HG03342 (cell line): ENCODE results near the gene DOLK.
A peak's percentile ranks its signal among the peaks of the same experiment; 100 is the strongest.
"Not testable (repeated sequence)": the region's sequence is repeated elsewhere in the genome, so short reads cannot be mapped to it uniquely, and the experiment has no call there.

Source experiments
- ATAC-seq: cut with Tn5 transposase; IDR thresholded peaks from one replicate; pipeline ENCODE4 v1.9.1; 2021; ENCODE audit warnings: mild to moderate bottlenecking, moderate library complexity; ENCODE audit not compliant: unreplicated experiment

The DOLK gene

GRCh38 chr9:128947527-128948301 lies at the start of gene DOLK, which contains the start of gene NUP188:
DOLK (minus strand) TSS chr9:128947603; CDS start chr9:128947303, 300 bp downstream.
NUP188 (plus strand) TSS chr9:128947699; CDS start chr9:128947720, 21 bp downstream.
- peak; percentile 77 for ATAC-seq

- ATAC-seq = no peak
Observed at GRCh38 chr9:128995791-128996190, 48.4 kb upstream of the DOLK start.

- ATAC-seq = no peak
Observed at GRCh38 chr9:128992995-128993394, 45.6 kb upstream of the DOLK start.

GRCh38 chr9:128987805-128988204 lies 40.4 kb upstream of the DOLK start:
- ATAC-seq = no peak

GRCh38 chr9:128986671-128987070 lies 39.3 kb upstream of the DOLK start:
- no peak for ATAC-seq

GRCh38 chr9:128983536-128983935 lies 36.1 kb upstream of the DOLK start:
- ATAC-seq = no peak

GRCh38 chr9:128979111-128979510 lies 31.7 kb upstream of the DOLK start:
- no peak for ATAC-seq

GRCh38 chr9:128972956-128973355 lies 25.6 kb upstream of the DOLK start:
- no peak for ATAC-seq

GRCh38 chr9:128969491-128969890 lies 22.1 kb upstream of the DOLK start:
- no peak for ATAC-seq

GRCh38 chr9:128961403-128961802 lies 14.0 kb upstream of the DOLK start:
- not testable (repeated sequence) for ATAC-seq

GRCh38 chr9:128947277-128947526 lies 201 bp downstream of the DOLK start:
- no peak for ATAC-seq

- no peak for ATAC-seq
Observed at GRCh38 chr9:128946571-128947276, 679 bp downstream of the DOLK start.

GRCh38 chr9:128945798-128946501 lies 1.5 kb downstream of the DOLK start:
- ATAC-seq = no peak

- not testable (repeated sequence) for ATAC-seq
Observed at GRCh38 chr9:128944966-128945365, 2.4 kb downstream of the DOLK start.

GRCh38 chr9:128943832-128944620 lies 3.4 kb downstream of the DOLK start:
- ATAC-seq = no peak

GRCh38 chr9:128940946-128941755 lies 6.3 kb downstream of the DOLK start:
- no peak for ATAC-seq

- ATAC-seq = no peak
Observed at GRCh38 chr9:128940271-128940921, 7.0 kb downstream of the DOLK start.

GRCh38 chr9:128937310-128938165 lies 9.9 kb downstream of the DOLK start:
- ATAC-seq = no peak
